CD4-positive, alpha-beta T cell treated with Interleukin-17A for 1 hour (primary cell): ENCODE data around the gene FAM50A.
A peak's percentile ranks its signal among the peaks of the same experiment; 100 is the strongest.

Experiments
- DNase-seq: peaks from one replicate; pipeline ENCODE4 v3.0.0-alpha.2; 2020

The FAM50A gene

DNA sequence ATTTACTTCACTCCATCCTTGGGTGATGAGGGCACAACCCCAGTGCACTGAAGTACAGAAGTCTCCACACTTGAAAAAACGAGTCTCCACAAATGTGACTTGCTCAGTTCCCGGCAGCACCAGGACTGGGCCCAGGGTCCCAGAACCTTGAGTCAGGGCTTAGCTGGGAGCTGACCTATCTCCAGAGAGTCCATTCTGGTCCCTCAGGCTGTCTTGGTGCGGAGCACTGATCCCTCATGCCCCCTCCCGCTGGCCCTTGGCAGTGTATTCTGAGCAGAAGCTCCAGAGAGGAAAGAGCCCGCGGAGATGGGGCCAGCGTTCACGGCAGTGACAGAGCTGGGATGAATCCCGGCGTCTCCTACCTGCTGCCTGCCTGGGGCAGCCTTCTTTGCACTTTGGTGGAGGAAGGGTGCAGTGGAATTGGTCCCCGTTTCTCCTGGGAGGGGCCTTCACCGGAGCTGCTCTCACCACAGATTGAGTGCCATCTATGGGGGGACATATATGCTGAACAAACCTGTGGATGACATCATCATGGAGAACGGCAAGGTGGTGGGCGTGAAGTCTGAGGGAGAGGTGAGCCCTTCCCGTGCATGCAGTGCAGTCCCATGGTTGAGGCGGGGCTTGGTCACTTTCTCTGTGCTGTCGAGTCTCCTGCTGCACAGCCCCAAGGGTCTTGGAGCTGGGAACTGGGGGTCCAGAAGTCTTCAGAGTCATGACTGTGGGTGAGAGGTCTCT is 3.2 kb upstream of the FAM50A start:
- DNase-seq, result no peak

DNA sequence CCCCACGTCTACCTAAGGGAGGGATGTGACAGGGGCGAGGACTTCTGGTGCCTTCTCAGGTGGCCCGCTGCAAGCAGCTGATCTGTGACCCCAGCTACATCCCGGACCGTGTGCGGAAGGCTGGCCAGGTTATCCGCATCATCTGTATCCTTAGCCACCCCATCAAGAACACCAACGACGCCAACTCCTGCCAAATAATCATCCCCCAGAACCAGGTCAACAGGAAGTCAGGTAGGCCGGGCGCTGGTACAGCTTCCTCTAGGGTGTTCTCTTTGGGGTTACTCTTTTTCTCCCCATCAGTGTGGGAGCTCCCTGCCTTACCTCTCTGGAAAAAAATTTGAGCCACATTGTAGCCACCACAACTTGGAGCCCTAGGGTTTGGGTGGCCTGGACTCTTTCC is 2.4 kb upstream of the FAM50A start:
- peak; percentile 37 for DNase-seq

DNA sequence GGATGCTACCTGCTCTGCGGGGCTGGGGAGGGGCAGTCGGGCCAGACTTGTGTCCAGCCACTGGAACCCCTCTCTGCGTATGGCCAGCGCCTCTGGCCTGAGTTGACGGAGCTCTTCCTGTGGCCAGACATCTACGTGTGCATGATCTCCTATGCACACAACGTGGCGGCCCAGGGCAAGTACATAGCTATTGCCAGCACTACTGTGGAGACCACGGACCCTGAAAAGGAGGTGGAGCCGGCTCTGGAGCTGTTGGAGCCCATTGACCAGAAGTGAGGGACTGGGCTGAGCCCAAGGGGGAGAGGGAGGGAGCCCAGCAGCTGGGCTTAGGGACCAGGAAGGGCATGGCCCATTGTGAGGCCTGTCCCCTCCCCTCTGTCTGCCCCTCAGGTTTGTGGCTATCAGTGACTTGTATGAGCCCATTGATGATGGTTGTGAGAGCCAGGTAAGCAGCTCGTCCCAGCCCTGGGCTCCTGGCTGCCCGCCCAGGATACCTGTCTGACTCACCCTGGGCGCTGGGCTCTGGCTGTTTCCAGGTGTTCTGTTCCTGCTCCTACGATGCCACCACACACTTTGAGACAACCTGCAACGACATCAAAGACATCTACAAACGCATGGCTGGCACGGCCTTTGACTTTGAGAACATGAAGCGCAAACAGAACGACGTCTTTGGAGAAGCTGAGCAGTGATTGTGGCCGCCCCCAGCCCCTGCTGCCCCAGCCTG is 1.8 kb upstream of the FAM50A start:
- no peak for DNase-seq

DNA sequence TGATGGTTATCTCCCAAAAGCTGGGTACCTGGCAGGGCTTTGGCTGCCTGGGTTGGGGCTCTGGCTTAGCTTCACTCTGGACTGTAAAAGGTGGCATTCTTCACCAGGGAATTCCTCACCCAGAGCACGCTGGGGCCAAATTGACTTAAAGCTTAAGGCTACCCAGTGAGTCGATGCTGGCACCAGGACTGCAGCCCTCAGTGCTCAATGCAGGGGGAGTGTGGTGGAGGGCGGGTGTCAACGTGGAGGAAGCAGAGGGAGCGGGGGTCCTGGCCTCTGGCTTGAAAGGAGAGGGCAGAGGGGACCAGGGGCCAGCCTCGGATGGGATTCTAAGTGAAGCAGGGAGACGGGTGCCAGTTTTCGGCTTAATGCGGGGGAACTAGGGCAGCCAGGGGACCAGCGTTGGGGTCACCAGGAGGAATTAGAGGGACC is 446 bp upstream of the FAM50A start:
- DNase-seq, result no peak

DNA sequence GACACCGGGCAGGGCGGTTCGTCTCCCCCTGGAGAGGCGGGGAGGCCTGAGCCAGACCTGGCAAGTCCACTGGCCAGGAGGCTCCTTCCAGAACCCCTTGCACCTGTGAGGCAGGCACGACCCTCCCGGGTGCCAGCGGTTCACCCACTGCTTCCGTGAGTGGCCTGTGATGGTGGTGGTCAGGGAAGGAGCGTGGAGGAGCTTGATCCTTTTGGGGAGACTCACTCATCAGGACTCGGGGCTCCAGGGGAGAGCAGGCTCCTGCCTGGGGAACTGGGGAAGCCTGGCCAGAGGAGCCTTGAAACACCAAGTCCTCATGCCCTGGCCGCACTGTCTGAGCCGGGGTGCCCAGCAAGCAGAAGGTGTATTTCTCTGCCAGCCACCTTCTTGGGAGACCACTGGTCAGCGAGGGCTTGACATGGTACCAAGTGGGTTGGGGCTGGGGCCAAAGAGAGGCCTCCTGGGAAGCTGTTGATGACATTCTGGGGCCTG is 860 bp downstream of the FAM50A start:
- DNase-seq, result no peak

DNA sequence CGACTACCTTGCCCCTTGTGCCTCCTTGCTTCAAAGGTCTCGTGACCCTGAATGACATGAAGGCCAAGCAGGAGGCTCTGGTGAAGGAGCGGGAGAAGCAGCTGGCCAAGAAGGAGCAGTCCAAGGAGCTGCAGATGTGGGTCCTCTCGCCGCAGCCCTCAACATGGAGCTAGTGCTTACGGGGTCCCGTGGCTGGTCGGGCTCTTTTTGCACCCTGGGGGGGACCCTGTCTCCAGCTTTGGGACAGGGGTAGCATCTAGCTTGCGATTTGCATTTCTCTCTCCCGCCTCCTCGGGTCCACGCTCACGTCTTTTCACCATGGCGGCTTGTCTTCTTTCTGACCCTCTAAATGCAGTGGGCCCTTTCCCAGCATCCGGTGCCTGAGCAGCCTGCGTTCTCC is 1.8 kb downstream of the FAM50A start:
- no peak for DNase-seq

DNA sequence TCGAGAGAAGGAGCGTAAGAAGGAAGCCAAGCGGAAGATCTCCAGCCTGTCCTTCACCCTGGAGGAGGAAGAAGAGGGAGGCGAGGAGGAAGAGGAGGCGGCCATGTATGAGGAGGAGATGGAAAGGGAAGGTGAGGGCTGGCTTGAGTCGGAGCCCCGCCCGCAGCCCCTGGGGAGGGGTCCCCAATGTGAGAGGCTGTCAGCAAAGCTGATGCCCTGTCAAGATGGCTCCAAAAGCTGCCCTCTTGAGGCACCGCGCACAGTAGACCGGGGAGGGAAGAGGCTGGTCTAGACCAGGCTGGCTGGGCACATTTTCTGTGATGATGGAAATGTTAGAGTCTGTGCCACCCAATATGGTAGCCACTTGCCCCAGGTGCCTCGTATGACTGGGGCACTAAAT is 2.5 kb downstream of the FAM50A start:
- no peak for DNase-seq

DNA sequence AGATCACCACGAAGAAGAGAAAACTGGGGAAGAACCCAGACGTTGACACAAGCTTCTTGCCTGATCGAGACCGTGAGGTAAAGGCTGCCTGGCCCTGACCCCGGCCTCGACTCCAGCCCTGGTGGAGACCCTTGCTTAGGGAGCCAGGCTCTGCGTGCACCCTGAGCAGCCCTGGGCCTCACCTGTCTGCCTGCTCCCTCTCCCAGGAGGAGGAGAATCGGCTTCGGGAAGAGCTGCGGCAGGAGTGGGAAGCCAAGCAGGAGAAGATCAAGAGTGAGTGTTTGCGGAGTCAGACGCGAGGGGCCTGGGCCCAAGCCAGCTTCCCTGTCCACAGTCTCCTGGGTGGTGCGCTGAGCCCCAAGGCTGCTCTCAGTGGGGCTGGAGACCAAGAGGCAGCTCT is 4.5 kb downstream of the FAM50A start:
- DNase-seq, result no peak

DNA sequence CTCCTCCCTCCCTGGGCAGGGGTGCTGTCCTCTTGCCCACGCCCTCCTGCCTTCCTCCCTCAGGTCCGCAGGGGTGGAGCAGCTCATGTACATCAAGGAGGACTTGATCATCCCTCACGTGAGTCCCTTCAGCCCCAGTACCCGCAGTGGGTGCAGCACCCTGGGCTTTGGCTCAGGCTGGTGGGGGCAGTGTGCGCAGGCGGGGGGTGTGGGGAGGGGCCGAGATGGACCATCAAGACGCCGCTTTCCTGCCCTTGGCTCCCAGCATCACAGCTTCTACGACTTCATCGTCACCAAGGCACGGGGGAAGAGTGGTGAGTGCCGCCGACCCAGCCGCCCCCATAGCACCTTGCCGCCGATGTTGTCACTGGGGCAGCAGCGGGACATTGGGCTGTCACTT is 5.7 kb downstream of the FAM50A start:
- no peak for DNase-seq

DNA sequence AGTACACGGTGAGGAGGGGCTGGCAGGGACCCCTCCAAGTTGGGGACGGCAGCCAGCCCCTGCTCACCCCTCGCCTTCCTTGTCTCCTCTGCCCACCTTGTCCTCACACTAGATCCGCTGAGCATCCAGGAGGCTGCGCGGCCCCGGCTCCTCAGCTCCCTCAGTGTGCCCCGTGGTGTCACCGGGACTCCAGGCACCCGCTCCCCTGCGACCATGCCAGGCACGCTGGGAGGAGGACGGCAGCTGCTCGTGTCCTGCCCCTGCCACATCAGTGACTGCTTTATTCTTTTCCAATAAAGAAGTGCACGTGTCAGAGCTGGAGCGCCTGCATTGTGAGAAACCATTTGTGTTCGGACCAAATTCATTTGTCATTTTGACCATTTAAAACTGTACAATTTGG is 6.4 kb downstream of the FAM50A start:
- no peak for DNase-seq

DNA sequence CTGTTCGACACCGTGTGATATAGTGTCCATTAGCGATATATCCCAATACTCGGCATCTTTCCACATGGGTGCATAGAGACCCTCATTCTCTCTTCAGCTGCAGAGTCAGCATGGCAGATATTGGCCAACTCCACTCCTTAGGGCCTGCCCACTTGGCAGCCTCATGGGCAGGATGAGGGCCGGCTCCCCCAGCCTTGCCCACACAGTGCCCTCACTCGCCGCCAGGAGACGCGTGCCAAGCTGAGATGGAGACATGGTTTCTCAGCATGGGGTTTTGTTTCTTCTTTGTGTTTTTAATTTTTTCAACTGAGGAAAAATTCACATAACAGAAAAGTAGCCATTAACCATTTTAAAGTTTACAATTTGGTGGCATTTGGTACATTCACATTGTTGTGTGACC is 8.9 kb downstream of the FAM50A start:
- no peak for DNase-seq

DNA sequence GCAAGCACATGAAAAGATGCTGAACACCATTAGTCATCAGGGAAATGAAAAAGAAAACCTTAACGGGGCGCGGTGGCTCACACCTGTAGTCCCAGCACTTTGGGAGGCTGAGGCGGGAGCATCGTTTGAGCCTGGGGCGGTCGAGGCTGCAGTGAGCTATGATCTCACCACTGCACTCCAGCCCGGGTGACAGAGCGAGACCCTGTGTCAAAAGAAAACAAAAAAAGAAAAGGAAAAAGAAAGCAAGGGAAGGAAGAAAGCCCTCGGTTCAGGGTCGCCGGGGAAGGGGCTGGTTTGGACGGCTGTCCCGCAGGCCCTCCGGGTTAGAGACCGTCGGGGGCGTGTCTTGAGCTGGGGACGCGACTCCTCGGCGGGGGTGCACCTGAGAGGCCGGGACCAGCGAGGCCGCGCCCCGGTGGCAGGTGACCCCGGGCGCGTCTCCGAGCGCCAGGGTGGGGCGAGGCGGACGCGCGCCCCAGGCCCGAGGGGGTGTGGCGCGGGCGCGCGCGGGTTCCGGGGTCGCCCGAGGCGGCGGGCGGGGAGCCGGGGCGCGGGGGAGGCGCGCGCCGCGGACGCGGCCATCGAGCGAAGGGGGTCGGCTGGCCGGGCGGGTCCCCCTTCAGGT is 13.7 kb downstream of the FAM50A start:
- DNase-seq, result peak; percentile 72

DNA sequence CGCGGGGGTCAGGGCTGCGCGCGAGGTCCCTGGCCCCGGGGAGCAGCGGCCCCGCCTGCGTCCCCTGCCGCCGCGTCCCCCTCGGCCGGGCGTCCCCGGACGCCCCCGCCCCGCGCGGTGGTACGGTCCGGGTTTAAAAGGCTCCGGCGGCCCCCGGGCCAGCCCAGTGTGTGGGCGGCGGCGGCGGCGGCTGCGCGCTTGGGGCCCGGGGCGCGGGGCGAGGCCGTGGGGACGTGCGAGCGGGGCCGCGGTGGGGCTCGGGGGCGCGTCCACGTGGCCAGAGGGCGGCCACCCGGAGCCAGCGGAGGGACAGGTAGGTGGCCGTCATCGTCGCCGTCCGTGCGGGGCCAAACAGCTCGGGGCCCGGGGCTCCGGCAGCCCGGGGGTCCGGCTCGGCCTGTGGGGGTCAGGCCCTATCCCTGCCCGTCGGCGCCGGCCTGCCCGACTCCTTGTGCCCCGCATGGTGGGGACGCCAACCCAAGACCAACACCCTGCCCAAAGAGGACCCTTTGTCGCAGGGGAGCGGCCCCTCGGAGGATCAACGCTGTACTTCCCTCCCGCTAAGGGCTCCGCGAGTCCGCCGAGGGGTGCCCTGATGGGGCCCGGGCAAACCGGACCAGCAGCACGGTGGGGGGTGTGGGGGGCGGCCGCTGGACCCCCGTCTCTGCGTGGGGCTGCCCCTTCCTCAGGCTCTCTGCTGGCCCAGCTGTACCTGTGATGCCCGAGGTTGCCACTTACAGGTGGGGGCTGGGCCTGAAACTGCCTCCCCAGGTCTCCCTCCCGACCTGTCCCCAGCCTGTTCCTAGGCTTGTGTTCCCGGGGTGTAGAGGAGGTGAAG is 14.4 kb downstream of the FAM50A start, which contains the start of gene PLXNA3:
PLXNA3 (plus strand) TSS at position 166 of the 838 bp plus-strand sequence. CDS start 1,903 bp downstream, outside the sequence.
- peak; percentile 74 for DNase-seq

DNA sequence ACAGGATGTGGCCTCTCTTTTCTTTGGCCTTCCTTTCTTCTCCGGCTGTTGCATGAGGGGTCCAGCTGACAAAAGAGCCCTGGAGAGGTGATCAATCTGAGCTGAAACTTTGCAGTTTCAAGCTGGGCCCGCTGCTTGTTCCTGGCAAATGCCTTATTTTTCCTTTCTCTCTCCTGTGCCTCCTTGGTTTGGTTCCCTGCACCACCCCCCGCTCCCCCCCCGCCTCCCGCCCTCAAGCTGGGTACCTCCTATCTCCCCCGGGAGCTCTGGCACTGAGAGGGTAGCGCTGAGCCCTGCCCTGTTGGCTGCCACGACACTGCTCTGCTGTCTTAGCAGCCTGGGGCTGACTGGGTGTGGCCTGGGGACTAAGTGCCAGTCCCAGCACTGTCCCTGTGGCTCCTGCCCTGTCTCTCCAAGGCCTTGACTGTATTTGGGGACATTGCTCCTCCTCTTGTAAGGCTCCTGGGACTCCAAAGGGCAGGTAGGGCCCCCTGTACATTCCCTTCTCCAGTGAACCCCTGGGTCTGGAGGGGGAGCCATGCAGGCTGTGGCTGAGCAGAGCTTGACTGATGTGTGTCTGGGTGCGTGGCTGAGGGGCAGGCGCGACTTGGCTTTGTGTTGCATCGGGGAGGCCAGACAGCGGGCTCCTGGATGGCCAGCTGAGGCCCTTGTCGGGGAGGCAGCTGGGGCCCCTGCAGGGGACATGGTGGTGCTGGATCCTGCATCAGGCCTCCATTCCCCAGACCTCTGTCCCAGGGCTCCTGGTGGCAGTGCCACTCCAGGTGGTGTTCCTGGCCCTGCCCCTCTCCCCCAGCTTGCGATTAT is 15.2 kb downstream of the FAM50A start:
- DNase-seq, result no peak

DNA sequence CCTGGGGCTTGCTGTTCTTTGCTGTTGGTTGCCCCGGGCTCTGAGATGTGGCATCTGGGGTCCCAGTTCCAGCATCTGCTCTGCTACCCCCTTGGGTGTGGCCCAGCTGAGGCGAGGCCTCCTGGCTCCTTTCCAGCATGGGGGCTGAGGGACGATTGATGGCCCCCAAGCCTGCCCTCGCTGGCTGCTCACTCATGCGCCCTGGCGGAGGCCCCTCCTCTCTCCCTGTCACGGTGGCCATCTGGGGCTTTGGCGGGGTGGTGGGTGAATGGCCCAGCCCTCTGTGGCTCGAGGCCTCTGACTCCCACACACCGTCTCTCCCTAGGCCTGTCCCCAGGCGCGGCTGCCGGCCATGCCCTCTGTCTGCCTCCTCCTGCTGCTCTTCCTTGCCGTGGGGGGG is 15.9 kb downstream of the FAM50A start:
- no peak for DNase-seq

DNA sequence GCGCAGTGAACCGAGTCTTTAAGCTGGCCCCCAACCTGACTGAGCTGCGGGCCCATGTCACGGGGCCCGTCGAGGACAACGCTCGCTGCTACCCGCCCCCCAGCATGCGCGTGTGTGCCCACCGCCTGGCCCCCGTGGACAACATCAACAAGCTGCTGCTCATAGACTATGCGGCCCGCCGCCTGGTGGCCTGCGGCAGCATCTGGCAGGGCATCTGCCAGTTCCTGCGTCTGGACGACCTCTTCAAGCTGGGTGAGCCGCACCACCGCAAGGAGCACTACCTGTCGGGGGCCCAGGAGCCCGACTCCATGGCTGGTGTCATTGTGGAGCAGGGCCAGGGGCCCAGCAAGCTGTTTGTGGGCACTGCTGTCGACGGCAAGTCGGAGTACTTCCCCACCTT is 16.4 kb downstream of the FAM50A start:
- no peak for DNase-seq

DNA sequence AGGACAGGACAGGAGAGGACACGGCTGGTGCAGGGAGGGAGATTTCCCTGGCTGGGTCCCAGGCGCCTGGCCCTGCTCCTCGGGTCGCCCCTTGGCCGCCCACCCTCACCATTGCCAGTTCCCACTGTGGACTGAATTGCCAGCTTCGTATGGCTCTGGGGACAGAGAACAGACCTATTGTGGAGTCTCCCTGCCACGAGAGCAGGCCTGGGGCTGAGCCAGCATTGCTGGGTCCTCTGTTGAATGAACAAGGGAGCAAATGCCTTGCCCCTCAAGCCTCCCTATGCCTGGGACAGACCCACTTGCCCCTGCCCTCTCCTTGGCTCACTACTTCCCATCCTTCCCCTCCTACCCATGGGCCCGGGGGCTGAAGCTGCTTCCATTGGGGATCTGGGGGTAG is 18.5 kb downstream of the FAM50A start:
- no peak for DNase-seq

DNA sequence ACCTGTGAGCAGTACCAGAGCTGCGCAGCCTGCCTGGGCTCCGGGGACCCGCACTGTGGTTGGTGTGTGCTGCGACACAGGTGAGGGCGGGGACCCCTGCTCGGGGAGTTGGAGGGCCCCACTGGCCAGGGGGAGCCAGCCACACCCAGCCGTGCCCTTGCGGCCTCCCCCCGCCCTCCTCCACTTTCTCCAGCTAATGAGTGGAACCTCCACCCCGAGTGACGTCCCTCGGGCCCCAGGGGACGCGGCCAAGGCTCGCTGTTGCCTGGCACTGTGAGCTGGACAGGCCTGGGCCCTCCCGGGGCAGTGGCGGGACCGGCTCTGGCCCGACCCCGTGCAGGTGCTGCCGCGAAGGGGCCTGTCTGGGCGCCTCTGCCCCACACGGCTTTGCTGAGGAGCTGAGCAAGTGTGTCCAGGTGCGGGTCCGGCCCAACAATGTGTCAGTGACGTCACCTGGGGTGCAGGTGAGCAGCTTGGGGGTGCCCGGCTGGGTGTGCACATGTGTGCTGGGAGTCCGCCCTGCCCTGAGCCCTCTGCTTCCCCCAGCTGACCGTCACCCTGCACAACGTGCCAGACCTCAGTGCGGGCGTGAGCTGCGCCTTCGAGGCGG is 19.8 kb downstream of the FAM50A start:
- no peak for DNase-seq

DNA sequence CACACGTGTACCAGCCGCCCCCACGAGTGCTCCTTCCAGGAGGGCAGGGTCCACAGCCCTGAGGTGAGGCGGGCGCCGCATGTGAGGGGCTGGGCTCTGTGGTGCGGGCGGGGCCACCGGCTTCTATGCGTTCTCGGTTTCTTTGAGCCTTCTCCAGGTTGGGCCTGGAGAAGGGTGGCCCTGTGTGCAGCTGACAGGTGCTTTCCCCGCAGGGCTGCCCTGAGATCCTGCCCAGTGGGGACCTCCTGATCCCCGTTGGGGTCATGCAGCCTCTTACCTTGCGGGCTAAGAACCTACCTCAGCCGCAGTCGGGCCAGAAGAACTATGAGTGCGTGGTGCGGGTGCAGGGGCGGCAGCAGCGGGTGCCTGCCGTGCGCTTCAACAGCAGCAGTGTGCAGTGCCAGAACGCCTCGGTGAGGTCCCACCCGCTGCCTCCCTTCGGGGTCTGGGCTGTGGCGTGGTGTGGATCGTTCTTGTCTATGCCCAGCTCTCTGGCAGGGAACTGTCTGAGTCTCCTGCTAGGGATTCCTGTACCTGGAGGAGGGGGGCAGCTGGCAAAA is 20.9 kb downstream of the FAM50A start:
- no peak for DNase-seq

DNA sequence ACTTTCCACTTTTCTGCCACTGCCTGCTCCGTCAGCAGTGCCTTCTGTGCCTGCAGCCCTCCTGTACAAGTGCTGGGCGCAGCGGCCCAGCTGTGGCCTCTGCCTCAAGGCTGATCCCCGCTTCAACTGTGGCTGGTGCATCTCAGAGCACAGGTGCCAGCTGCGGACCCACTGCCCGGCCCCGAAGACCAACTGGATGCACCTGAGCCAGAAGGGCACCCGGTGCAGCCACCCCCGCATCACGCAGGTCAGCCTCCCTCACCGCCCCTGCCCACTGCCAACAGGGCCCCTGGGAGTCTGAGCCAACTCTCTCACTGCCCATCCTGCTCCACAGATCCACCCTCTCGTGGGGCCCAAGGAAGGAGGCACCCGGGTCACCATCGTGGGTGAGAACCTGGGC is 21.7 kb downstream of the FAM50A start:
- no peak for DNase-seq

DNA sequence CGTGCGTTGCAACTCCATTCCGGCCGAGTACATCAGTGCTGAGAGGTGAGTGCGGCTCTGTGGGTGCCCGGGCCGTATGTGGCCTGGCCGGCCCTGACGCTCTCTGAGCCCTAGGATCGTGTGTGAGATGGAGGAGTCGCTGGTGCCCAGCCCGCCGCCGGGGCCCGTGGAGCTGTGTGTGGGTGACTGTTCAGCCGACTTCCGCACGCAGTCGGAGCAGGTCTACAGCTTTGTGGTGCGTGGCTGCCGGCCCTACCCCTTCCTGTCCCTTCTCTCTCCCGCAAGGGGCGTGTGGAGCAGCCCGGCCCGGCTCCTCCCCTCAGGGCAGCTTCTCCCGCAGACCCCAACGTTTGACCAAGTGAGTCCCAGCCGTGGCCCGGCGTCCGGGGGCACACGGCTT is 22.1 kb downstream of the FAM50A start:
- DNase-seq, result no peak
